Left lung (tissue), 10 donors: ENCODE results near the gene MRLN. TPM values are rescaled to one million over a fixed set of nuclear protein-coding genes. Genes with fewer than 3 reads are reported as not detected.

ENCODE experiments used
- ATAC-seq: fragments of 200-7000 bp; cut with Tn5 transposase; one replicate; pipeline ENCODE4 v1.9.1; 2020; ENCODE audit warnings: moderate library complexity
- DNase-seq, 4 donors: peaks; one replicate each; pipeline ENCODE4 v3.0.0-alpha.2; 2013 to 2020
- H3K27ac ChIP-seq, 2 donors: fragments of 200-600 bp; sonication (generic) in 1 of 2; one replicate each; pipeline versions ENCODE4 v1.5.0 to v1.8.0; 2020 to 2021
- H3K27me3 ChIP-seq, 2 donors: fragments of 200-600 bp; sonication (generic) in 1 of 2; one replicate each; pipeline versions ENCODE4 v1.5.0 to v1.8.0; 2020 to 2021
- H3K36me3 ChIP-seq, 2 donors: fragments of 200-600 bp; sonication (generic) in 1 of 2; one replicate each; pipeline versions ENCODE4 v1.5.0 to v1.8.0; 2020 to 2021
- H3K4me1 ChIP-seq, 2 donors: fragments of 200-600 bp; one replicate each; pipeline ENCODE4 v1.8.0; 2021
- H3K4me3 ChIP-seq, 2 donors: fragments of 200-600 bp; sonication (generic) in 1 of 2; one replicate each; pipeline versions ENCODE4 v1.5.0 to v1.8.0; 2020 to 2021; ENCODE audit warnings: mild to moderate bottlenecking in 1 of 2
- H3K9me3 ChIP-seq, 2 donors: fragments of 200-600 bp; sonication (generic) in 1 of 2; one replicate each; pipeline versions ENCODE4 v1.5.0 to v1.8.0; 2020 to 2021
- intact Hi-C, 2 donors: fragments of 100-400 bp; cut with DNase I; formaldehyde crosslinking; loops; one replicate each; pipeline versions ENCODE4 v1.11.2 to v1.14.2; 2022
- polyA plus RNA-seq, 6 donors: library from polyadenylated mRNA; unstranded; fragments of 120-200 nt; gene quantifications; one replicate each; pipeline ENCODE4 v1.2.1, GENCODE V29; 2013; ENCODE audit not compliant: insufficient read length in 6 of 6
- total RNA-seq, 2 donors: library from RNA; stranded (reverse); fragmentation: NEBNext Ultra II Directional; extraction: Animal tissue kit (Norgen Biotek cat#: 25700); gene quantifications; one replicate each; pipeline ENCODE4 v1.2.1, GENCODE V29; 2021
- TF ChIP-seq, protein P1 (sequence below), 2 donors: fragments of 200-600 bp; sonication (generic) in 1 of 2; IDR thresholded peaks; one replicate each; pipeline versions ENCODE4 v1.5.0 to v1.8.0; 2021; ENCODE audit warnings: antibody characterized with exemption in 2 of 2
- donor health status: DM: no; HTN: yes; CAD: no.
- donor health status: DM: no; HTN: no; CAD: no.

MRLN gene
- total and polyA plus RNA-seq, 8 donors = 0.41 to 0.79 (median 0.59) TPM; not detected in 2

DNA sequence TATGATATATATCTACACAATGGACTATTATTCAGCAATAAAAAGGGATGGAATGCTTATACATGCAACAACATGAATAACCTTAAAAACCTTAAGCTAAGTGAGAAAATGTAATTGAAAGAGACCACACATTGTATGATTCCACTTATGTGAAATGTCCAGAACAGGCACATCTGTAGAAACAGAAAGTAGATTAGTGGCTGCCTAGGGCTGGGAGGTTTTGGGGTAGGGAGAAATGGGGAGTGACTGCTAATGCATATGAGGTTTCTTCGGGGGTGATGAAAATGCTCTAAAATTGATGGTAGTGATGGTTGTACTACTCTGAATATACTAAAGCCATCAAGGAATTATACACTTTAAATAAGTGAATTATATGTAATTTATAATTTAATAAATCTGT is 58.3 kb downstream of the MRLN start:
- no peak for ATAC-seq
- no peaks in the 10 kb centered on the region for H3K27me3 ChIP-seq
- intact Hi-C loops = no loop called here

DNA sequence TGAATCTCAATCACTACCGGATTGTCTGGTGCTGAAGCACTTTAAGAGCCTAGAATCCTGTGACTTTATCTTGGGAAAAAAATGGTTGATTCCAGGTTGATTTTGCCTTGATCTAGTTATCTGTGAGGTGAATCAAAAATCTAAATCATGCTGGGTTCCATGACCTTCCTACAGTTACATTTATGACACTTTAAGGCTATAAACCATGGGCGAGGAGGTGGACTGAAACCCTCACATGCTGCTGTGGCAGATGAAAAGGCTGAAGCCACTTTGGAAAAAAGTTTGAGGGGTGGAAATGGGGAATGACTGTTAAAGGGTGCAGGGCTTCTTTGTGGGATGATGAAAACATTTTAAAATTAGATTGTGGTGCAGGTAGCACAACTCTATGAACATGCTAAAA is 61.1 kb downstream of the MRLN start:
- TF ChIP-seq, protein P1, sequence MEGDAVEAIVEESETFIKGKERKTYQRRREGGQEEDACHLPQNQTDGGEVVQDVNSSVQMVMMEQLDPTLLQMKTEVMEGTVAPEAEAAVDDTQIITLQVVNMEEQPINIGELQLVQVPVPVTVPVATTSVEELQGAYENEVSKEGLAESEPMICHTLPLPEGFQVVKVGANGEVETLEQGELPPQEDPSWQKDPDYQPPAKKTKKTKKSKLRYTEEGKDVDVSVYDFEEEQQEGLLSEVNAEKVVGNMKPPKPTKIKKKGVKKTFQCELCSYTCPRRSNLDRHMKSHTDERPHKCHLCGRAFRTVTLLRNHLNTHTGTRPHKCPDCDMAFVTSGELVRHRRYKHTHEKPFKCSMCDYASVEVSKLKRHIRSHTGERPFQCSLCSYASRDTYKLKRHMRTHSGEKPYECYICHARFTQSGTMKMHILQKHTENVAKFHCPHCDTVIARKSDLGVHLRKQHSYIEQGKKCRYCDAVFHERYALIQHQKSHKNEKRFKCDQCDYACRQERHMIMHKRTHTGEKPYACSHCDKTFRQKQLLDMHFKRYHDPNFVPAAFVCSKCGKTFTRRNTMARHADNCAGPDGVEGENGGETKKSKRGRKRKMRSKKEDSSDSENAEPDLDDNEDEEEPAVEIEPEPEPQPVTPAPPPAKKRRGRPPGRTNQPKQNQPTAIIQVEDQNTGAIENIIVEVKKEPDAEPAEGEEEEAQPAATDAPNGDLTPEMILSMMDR (IDR thresholded peaks at IDR 0.05) = no peak
- Histone ChIP-seq H3K4me1 (no peaks in the 10 kb centered on the region), H3K4me3 (no peak overlapping the region), H3K27me3 (no peaks in the 10 kb centered on the region), H3K27ac (no peak overlapping the region), H3K9me3 (no peaks in the 10 kb centered on the region), H3K36me3 (no peaks in the 10 kb centered on the region)
- no peak for ATAC-seq
- DNase-seq = no peak
- intact Hi-C loops = no loop called here

More for the DNA sequence above, 58.3 kb downstream of the MRLN start:
- H3K9me3 ChIP-seq = no peaks in the 10 kb centered on the region
- no peak overlapping the region for H3K4me3 ChIP-seq
- H3K4me1 ChIP-seq = no peaks in the 10 kb centered on the region
- H3K36me3 ChIP-seq = no peaks in the 10 kb centered on the region
- no peak overlapping the region for H3K27ac ChIP-seq
- TF ChIP-seq, protein P1 (IDR thresholded peaks at IDR 0.05) = no peak
- DNase-seq = no peak

DNA sequence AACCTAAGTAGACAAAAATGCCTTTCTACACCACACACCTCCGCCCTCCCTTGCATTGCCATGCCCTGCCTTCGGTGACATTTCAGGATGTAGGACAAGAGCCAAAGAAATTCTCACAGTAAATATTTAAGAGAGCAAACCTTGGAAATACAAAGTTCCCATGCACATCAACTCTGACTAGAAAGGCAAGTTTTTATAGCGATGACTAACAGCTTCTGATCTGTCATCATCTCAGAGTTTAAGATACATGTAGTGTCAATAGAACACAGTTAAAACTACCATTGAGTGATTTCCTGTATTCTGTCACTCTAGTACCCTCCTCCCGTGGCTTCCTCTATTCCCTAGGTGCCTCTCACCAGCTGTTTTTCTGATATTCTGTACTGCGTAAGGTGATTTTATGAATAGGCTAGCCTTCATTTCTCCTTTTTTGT is 64.3 kb downstream of the MRLN start:
- Histone ChIP-seq H3K36me3 (no peaks in the 10 kb centered on the region), H3K27me3 (no peaks in the 10 kb centered on the region), H3K27ac (no peak overlapping the region), H3K4me1 (no peaks in the 10 kb centered on the region), H3K9me3 (no peaks in the 10 kb centered on the region), H3K4me3 (no peak overlapping the region)
- ATAC-seq (no peak), DNase-seq (no peak)
- TF ChIP-seq, protein P1 (IDR thresholded peaks at IDR 0.05) = no peak
- intact Hi-C loops = no loop called here

DNA sequence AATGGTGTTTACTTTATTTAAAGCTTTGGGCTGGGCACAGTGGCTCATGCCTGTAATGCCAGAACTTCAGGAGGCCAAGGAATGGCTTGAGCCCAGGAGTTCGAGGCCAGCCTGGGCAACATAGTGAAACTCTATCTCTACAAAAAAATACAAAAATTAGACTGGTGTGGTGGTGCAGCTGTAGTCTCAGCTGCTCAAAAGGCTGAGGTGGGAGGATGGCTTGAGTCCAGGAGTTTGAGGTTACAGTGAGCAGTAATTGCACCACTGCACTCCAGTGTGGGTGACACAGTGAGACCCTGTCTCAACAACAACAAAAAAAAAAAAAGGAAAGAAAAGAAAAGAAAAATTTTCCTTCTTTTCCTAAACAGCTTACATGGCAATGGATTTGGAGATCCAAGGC is 65.6 kb downstream of the MRLN start:
- H3K36me3 ChIP-seq = no peaks in the 10 kb centered on the region
- no peak overlapping the region for H3K4me3 ChIP-seq
- ATAC-seq (no peak), DNase-seq (no peak)
- TF ChIP-seq, protein P1 (IDR thresholded peaks at IDR 0.05) = no peak
- H3K27me3 ChIP-seq = no peaks in the 10 kb centered on the region
- no peaks in the 10 kb centered on the region for H3K9me3 ChIP-seq
- no peak overlapping the region for H3K27ac ChIP-seq
- intact Hi-C loops = no loop called here
- H3K4me1 ChIP-seq = no peaks in the 10 kb centered on the region

Other genes starting within 250 kb of the MRLN start
- 1 to 10 TPM; 1.5 to 2.0 TPM for gene SLC16A9, start 43.6 kb downstream of the MRLN start, total RNA-seq
- 10 to 100 TPM; 34.9 to 45.9 (median 42.9) TPM for gene SLC16A9, start 43.6 kb downstream of the MRLN start, polyA plus RNA-seq
- 10 to 100 TPM; 55.9 to 76.6 TPM for gene CCDC6, start 153.1 kb upstream of the MRLN start, total RNA-seq
- gene CCDC6, start 153.1 kb upstream of the MRLN start, polyA plus RNA-seq = 10 to 100 TPM; 32.1 to 45.8 (median 42.9) TPM